Measurements from ENCODE around the gene MFNG. TPM values are rescaled to one million over a fixed set of nuclear protein-coding genes. Genes with fewer than 3 reads are reported as not detected.

MFNG gene
- total RNA-seq, 1 experiment from 2014 or later = 3.3 TPM

GRCh38 chr22:37508431-37508992 lies 22.3 kb upstream of the MFNG start:
- Histone ChIP-seq H3K79me1 (ENCODE audit: insufficient read depth, low read depth, low read length, poor library complexity, severe bottlenecking) (no peaks in the 10 kb centered on the region), H2AK5ac (ENCODE audit: insufficient read length, low read length) (no peak overlapping the region), H3K4ac (ENCODE audit: low read depth, low read length) (no peak overlapping the region), H3T11ph (ENCODE audit: low read length) (no peak overlapping the region), H2BK5ac (ENCODE audit: insufficient read length, low read length) (no peak overlapping the region), H2BK12ac (ENCODE audit: insufficient read length, low read depth, low read length) (no peak overlapping the region), H3K27ac (ENCODE audit: insufficient read length, low read depth, low read length) (no peak overlapping the region), H3K14ac (ENCODE audit: insufficient read depth, low read length) (no peak overlapping the region), H3K27me3 (ENCODE audit: insufficient read depth, low read length) (no peaks in the 10 kb centered on the region), H2BK20ac (ENCODE audit: low read depth, low read length, poor library complexity, severe bottlenecking) (no peak overlapping the region), H3K4me2 (ENCODE audit: insufficient read depth, insufficient read length, low read length) (no peak overlapping the region), H4K20me1 (ENCODE audit: control insufficient read depth, insufficient read depth, insufficient read length) (no peaks in the 10 kb centered on the region), H4K8ac (replicated peaks; ENCODE audit: insufficient read length, low read depth, low read length) (no peak overlapping the region), H3K9me3 (ENCODE audit: control insufficient read depth, low read depth, low read length) (no peaks in the 10 kb centered on the region), H3K9ac (ENCODE audit: extremely low read depth, insufficient read length, low read length) (no peak overlapping the region), H3K56ac (ENCODE audit: insufficient read length, low read depth, low read length) (no peak overlapping the region), H2AFZ (ENCODE audit: low read length) (no peak overlapping the region), H4K5ac (ENCODE audit: insufficient read length, low read depth, low read length) (no peak overlapping the region), H3K4me1 (ENCODE audit: insufficient read depth, low read length) (no peaks in the 10 kb centered on the region), H4K91ac (ENCODE audit: insufficient read length, low read depth, low read length) (no peak overlapping the region), H3K79me2 (ENCODE audit: insufficient read depth, low read length) (no peaks in the 10 kb centered on the region), H3K23me2 (ENCODE audit: insufficient read length, low read depth, low read length, poor library complexity, severe bottlenecking) (no peaks in the 10 kb centered on the region), H3K23ac (ENCODE audit: insufficient read length, low read depth, low read length) (no peak overlapping the region), H2BK15ac (ENCODE audit: low read depth, low read length) (no peak overlapping the region), H3K18ac (ENCODE audit: insufficient read length, low read depth, low read length) (no peak overlapping the region), H2BK120ac (ENCODE audit: low read depth, low read length, poor library complexity, severe bottlenecking) (no peak overlapping the region)
- no peak overlapping the region for H3K4me3 Mint-ChIP-seq
- H3K4me1 Mint-ChIP-seq = peaks cover 9 to 16% of the 10 kb centered on the region in 2 experiments
- no peak for DNase-seq
- no peaks in the 10 kb centered on the region for H3K27me3 Mint-ChIP-seq (ENCODE audit: low read depth)
- no peaks in the 10 kb centered on the region; a peak in 1 of 5 replicates for H3K9me3 Mint-ChIP-seq
- WGBS (ENCODE audit: extremely low coverage, insufficient read length, low lambda C conversion rate) = no CpG with 5 or more reads among the region's 22 CpGs
- peaks cover 0 to 18% (median 13%) of the 10 kb centered on the region in 3 experiments; a peak in 3 of 7 replicates for H3K36me3 Mint-ChIP-seq (ENCODE audit: insufficient read depth in 1 of 3, low read depth in 3 of 3)
- TF ChIP-seq CTCF (conservative IDR thresholded peaks at IDR 0.05) = no peak; the same call in 2 of the 3 replicates
- H3K27ac Mint-ChIP-seq = 0 out of 7 replicates have a peak overlapping the region, but pooled peaks of 1 of the 3 experiments have one; percentile 34

All from H9 (cell line).